B cell (primary cell): ENCODE results near the gene CCDC183. TPM values are rescaled to one million over a fixed set of nuclear protein-coding genes. Genes with fewer than 3 reads are reported as not detected.
A peak's percentile ranks its signal among the peaks of the same experiment; 100 is the strongest.

Experiments
- ATAC-seq: fragments of 200-7000 bp; cut with Tn5 transposase; one replicate; pipeline ENCODE4 v1.10.0; 2021; ENCODE audit warnings: low read depth, mild to moderate bottlenecking, moderate number of reproducible peaks, moderate library complexity
- CTCF ChIA-PET: fragments of 350-600 bp; sonication (Branson Sonifier 250); formaldehyde crosslinking; loops from one replicate; lab custom pipeline; 2021; ENCODE audit warnings: antibody characterized with exemption, inconsistent platforms; lab: Charles Lee
- POLR2A ChIA-PET: fragments of 350-600 bp; sonication (Branson Sonifier 250); formaldehyde crosslinking; loops from one replicate; lab custom pipeline; 2021; ENCODE audit warnings: antibody characterized with exemption; lab: Charles Lee
- DNase-seq: peaks from one replicate; pipeline ENCODE4 v3.0.0; 2013
- H2AFZ ChIP-seq: 2 replicates; pipeline ENCODE4 v1.6.1; 2012; ENCODE audit warnings: mild to moderate bottlenecking, low read depth, low read length; ENCODE audit not compliant: insufficient read depth, poor library complexity, severe bottlenecking
- H3K27ac ChIP-seq, 2 donors: 1 replicate in 1 of 2; 2 replicates in 1 of 2; pipeline ENCODE4 v1.5.1; 2012 to 2013; ENCODE audit warnings: low read length in 2 of 2, mild to moderate bottlenecking in 2 of 2, moderate library complexity in 1 of 2
- H3K27me3 ChIP-seq, 4 experiments: fragments of 200-600 bp in 1 of 4; sonication (generic) in 1 of 4; replicated peaks in 1 of 4; 1 replicate in 2 of 4; 2 replicates in 2 of 4; pipeline versions ENCODE4 v1.6.1 to v1.7.0; 2013 to 2016; ENCODE audit warnings: low read length in 3 of 4, mild to moderate bottlenecking in 2 of 4, mixed read lengths in 1 of 4, moderate library complexity in 1 of 4; ENCODE audit not compliant: insufficient read depth in 4 of 4, control insufficient read depth in 3 of 4; ENCODE audit errors: control extremely low read depth in 1 of 4
- H3K36me3 ChIP-seq, 2 experiments: replicated peaks in 1 of 2; 1 replicate in 1 of 2; 2 replicates in 1 of 2; pipeline versions ENCODE4 v1.6.1 to v1.7.1; 2013; ENCODE audit warnings: low read length in 1 of 2; ENCODE audit not compliant: insufficient read depth in 2 of 2, control insufficient read depth in 1 of 2; ENCODE audit errors: control extremely low read depth in 1 of 2, extremely low read depth in 1 of 2
- H3K4me1 ChIP-seq, 2 donors: fragments of 200-600 bp in 1 of 2; sonication (generic) in 1 of 2; 1 replicate in 1 of 2; 2 replicates in 1 of 2; pipeline versions ENCODE4 v1.5.1 to v1.6.1; 2013 to 2017; ENCODE audit warnings: low read length in 2 of 2; ENCODE audit not compliant: control insufficient read depth in 2 of 2, insufficient read depth in 2 of 2
- H3K4me2 ChIP-seq: replicated peaks from 2 replicates; pipeline ENCODE3; 2012; ENCODE audit warnings: mild to moderate bottlenecking, low read depth, low read length; ENCODE audit not compliant: poor library complexity, severe bottlenecking
- H3K4me3 ChIP-seq, 5 experiments: fragments of 200-600 bp in 1 of 5; sonication (generic) in 1 of 5; 1 replicate in 3 of 5; 2 replicates in 2 of 5; pipeline versions ENCODE4 v1.5.1 to v1.7.0; 2011 to 2016; ENCODE audit warnings: low read length in 4 of 5, mild to moderate bottlenecking in 4 of 5, low read depth in 2 of 5, control low read depth in 1 of 5, moderate library complexity in 1 of 5; ENCODE audit not compliant: insufficient read depth in 1 of 5; ENCODE audit errors: control extremely low read depth in 1 of 5, extremely low read depth in 1 of 5
- H3K79me2 ChIP-seq: fragments of 200-600 bp; sonication (generic); one replicate; pipeline ENCODE4 v1.6.0; 2016; ENCODE audit warnings: low read length; ENCODE audit not compliant: control insufficient read depth, insufficient read depth
- H3K9ac ChIP-seq: fragments of 200-600 bp; sonication (generic); 2 replicates; pipeline ENCODE4 v1.6.1; 2017; ENCODE audit warnings: mild to moderate bottlenecking, low read length, moderate library complexity
- H3K9me3 ChIP-seq, 3 donors: one replicate each; pipeline versions ENCODE4 v1.6.1 to v1.7.1; 2013; ENCODE audit warnings: low read length in 2 of 3; ENCODE audit not compliant: control insufficient read depth in 2 of 3, insufficient read depth in 1 of 3; ENCODE audit errors: control extremely low read depth in 1 of 3
- H4K20me1 ChIP-seq: 2 replicates; pipeline ENCODE4 v1.6.0; 2012; ENCODE audit warnings: mild to moderate bottlenecking, low read length; ENCODE audit not compliant: insufficient read depth, control insufficient read depth, poor library complexity, severe bottlenecking
- H3K27ac Mint-ChIP-seq: one replicate; pipeline ENCODE4 v1.8.0; 2021; ENCODE audit warnings: mixed read lengths
- H3K27me3 Mint-ChIP-seq: one replicate; pipeline ENCODE4 v1.8.0; 2021; ENCODE audit warnings: mixed read lengths
- H3K4me1 Mint-ChIP-seq: one replicate; pipeline ENCODE4 v1.8.0; 2021; ENCODE audit warnings: mixed read lengths
- H3K4me3 Mint-ChIP-seq: one replicate; pipeline ENCODE4 v1.8.0; 2021; ENCODE audit warnings: mixed read lengths
- H3K9me3 Mint-ChIP-seq: one replicate; pipeline ENCODE4 v1.8.0; 2022; ENCODE audit warnings: mixed read lengths; ENCODE audit not compliant: insufficient read depth
- CTCF ChIP-seq: fragments of 200-600 bp; IDR thresholded peaks from one replicate; pipeline ENCODE4 v1.8.0; 2022; ENCODE audit warnings: antibody characterized with exemption, mild to moderate bottlenecking
- EZH2 ChIP-seq: IDR thresholded peaks from 2 replicates; pipeline ENCODE4 v1.6.1; 2012; ENCODE audit warnings: borderline replicate concordance, low read depth, mild to moderate bottlenecking, moderate library complexity, low read length; ENCODE audit not compliant: insufficient read depth, poor library complexity, severe bottlenecking
- WGBS: methylation state at CpG from one replicate; pipeline ENCODE4 v1.1.5; 2013; ENCODE audit warnings: missing lambda C conversion rate; ENCODE audit not compliant: insufficient coverage; 5-methylcytosine and 5-hydroxymethylcytosine counted together
- intact Hi-C: fragments of 100-400 bp; cut with micrococcal nuclease; formaldehyde crosslinking; loops from one replicate; pipeline ENCODE4 v1.10.0; 2022
- polyA plus RNA-seq: library from polyadenylated mRNA; depleted of rRNA; stranded (reverse); fragments of >200 nt; gene quantifications from 2 replicates; pipeline ENCODE4 v1.2.3, GENCODE V29; 2012
- total RNA-seq, 2 donors: library from RNA; stranded (reverse); fragments of 120-200 nt in 1 of 2; gene quantifications; 1 replicate in 1 of 2; 2 replicates in 1 of 2; pipeline versions ENCODE4 v1.2.3 to v1.2.4, GENCODE V29; 2013 to 2022

The CCDC183 gene
- total and polyA plus RNA-seq, 2 donors (not counting 1 experiment from before 2014, with no cell fraction given) = 1.8 to 4.9 TPM

DNA sequence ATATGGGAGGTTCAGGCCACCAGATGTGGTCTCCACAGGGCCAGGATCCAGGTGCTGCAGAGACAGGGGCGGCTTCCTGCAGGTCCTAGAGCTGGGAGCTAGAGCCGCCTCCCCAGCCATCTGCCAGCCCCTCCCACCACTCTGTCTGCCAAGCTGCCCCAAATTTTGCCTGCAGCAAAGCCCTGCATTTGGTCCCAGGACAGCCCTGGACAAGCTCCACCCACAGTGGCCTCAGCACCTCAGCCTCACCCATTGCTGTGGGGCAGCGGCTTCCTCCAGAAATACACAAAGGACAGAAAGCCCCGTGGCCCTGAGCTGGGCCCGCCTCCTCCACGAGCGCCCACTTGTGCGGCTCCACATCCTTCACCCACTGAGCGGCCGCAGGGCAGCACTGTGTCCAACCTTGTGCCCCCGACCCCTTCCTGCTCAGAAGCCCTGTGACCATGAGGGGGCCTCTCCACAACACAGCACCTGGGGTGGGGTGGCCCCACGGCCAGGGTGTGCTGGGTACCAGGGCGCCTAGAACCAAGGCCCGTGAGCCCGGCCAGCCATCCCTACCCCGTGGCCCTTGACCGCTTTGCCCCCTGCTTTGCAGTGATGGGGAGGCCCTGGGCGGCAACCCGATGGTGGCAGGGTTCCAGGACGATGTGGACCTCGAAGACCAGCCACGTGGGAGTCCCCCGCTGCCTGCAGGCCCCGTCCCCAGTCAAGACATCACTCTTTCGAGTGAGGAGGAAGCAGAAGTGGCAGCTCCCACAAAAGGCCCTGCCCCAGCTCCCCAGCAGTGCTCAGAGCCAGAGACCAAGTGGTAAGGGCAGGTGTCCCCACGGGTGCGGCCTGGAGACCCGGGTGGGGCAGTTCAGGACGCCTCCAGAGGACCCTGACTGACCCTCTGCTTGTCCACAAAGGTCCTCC, 42.4 kb downstream of the CCDC183 start:
- ChIA-PET CTCF (no interaction called here), POLR2A (no interaction called here)
- Histone ChIP-seq H3K27me3 (peaks cover 0 to 5% (median 0%) of the 10 kb centered on the region in 4 experiments), H3K4me1 (peaks cover 6 to 17% of the 10 kb centered on the region in 2 donors), H3K27ac (no peak overlapping the region), H3K79me2 (no peaks in the 10 kb centered on the region), H4K20me1 (peaks cover 7% of the 10 kb centered on the region), H3K9me3 (no peaks in the 10 kb centered on the region), H2AFZ (no peak overlapping the region), H3K36me3 (no peaks in the 10 kb centered on the region), H3K4me2 (no peak overlapping the region), H3K9ac (no peak overlapping the region), H3K4me3 (no peak overlapping the region)
- ATAC-seq (no peak), DNase-seq (no peak)
- no peak for TF ChIP-seq CTCF
- no peak for TF ChIP-seq EZH2
- Mint-ChIP-seq H3K27ac (peak overlapping the region; percentile 20), H3K9me3 (no peaks in the 10 kb centered on the region), H3K27me3 (no peaks in the 10 kb centered on the region), H3K4me3 (no peak overlapping the region), H3K4me1 (peaks cover 8% of the 10 kb centered on the region)
- intact Hi-C loops = no loop called here
- 93% methylated on average over 28 of the region's 29 CpGs for WGBS
